ENCODE data around the gene TAS2R20. TPM values are rescaled to one million over a fixed set of nuclear protein-coding genes. Genes with fewer than 3 reads are reported as not detected.

The TAS2R20 gene
- total RNA-seq, 1 donor from 2014 or later = 2.4 TPM

- Mint-ChIP-seq H3K27me3 (no peaks in the 10 kb centered on the region), H3K4me1 (no peaks in the 10 kb centered on the region), H3K36me3 (ENCODE audit: low read depth) (no peaks in the 10 kb centered on the region), H3K4me3 (no peak overlapping the region), H3K27ac (no peak overlapping the region), H3K9me3 (no peaks in the 10 kb centered on the region)
- DNase-seq (no peak), ATAC-seq (ENCODE audit: low read depth) (no peak)
- POLR2A ChIA-PET = no interaction called here
- CTCF ChIA-PET = no interaction called here
- TF ChIP-seq, protein P1, sequence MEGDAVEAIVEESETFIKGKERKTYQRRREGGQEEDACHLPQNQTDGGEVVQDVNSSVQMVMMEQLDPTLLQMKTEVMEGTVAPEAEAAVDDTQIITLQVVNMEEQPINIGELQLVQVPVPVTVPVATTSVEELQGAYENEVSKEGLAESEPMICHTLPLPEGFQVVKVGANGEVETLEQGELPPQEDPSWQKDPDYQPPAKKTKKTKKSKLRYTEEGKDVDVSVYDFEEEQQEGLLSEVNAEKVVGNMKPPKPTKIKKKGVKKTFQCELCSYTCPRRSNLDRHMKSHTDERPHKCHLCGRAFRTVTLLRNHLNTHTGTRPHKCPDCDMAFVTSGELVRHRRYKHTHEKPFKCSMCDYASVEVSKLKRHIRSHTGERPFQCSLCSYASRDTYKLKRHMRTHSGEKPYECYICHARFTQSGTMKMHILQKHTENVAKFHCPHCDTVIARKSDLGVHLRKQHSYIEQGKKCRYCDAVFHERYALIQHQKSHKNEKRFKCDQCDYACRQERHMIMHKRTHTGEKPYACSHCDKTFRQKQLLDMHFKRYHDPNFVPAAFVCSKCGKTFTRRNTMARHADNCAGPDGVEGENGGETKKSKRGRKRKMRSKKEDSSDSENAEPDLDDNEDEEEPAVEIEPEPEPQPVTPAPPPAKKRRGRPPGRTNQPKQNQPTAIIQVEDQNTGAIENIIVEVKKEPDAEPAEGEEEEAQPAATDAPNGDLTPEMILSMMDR (IDR thresholded peaks at IDR 0.05) = no peak
- intact Hi-C loops (cut with micrococcal nuclease) = no loop called here
Observed at GRCh38 chr12:10982244-10982643, 15.9 kb downstream of the TAS2R20 start.

- intact Hi-C loops (cut with micrococcal nuclease) = no loop called here
- POLR2A ChIA-PET = no interaction called here
Observed at GRCh38 chr12:10974965-10975364, 23.1 kb downstream of the TAS2R20 start.

DNA sequence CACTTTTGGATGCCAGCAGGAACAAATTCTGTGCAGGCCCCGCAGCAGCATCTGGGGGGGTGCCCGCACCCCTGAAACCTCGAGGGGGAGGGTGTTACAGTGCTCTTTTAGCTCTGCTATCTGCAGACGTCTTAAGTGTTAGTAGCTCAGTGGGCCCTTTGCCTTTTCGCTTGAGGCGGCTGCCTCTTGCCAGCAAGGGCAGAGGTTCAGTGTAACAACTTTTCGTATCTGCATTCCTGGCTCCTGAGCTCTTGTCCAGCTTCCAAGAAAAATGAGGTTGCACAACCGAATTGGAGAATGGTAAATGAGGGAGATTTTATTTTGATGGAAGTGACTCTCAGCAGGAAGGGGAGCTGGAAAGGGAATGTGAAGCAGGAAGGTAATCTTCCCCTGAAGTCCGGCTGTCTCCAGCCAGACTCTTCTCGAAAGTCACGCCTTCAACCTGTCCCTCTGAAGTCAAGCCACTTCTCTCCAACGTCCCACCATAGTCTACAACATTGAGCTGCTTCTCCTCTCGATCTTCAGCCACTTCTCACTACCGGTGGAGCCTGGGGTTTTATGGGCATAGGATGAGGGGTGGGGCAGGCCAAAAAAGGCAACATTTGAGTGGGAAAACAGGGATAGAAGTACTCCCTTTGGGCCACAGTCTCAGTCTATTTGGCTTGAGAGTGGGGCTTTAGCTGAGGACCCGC, 29.2 kb downstream of the TAS2R20 start:
- Mint-ChIP-seq H3K27me3 (no peaks in the 10 kb centered on the region), H3K4me3 (no peak overlapping the region), H3K9me3 (no peaks in the 10 kb centered on the region), H3K27ac (no peak overlapping the region), H3K36me3 (ENCODE audit: low read depth) (no peaks in the 10 kb centered on the region), H3K4me1 (peaks cover 2% of the 10 kb centered on the region)
- ChIA-PET CTCF (no interaction called here), POLR2A (interaction anchor here (0.6 kb wide), 1 partner anchor 202 kb away, joined by 3 read pairs; no protein-coding TSS in a partner anchor)
- DNase-seq (no peak), ATAC-seq (ENCODE audit: low read depth) (no peak)
- intact Hi-C loops (cut with micrococcal nuclease) = no loop called here
- TF ChIP-seq, protein P1 (IDR thresholded peaks at IDR 0.05) = no peak

More at GRCh38 chr12:10974965-10975364, 23.1 kb downstream of the TAS2R20 start:
- no peak for DNase-seq
- TF ChIP-seq, protein P1 (IDR thresholded peaks at IDR 0.05) = no peak
- no peak overlapping the region for H3K4me3 Mint-ChIP-seq
- H3K27me3 Mint-ChIP-seq = no peaks in the 10 kb centered on the region
- no peaks in the 10 kb centered on the region for H3K4me1 Mint-ChIP-seq
- H3K36me3 Mint-ChIP-seq (ENCODE audit: low read depth) = no peaks in the 10 kb centered on the region
- ATAC-seq (ENCODE audit: low read depth) = no peak
- H3K27ac Mint-ChIP-seq = no peak overlapping the region
- no peaks in the 10 kb centered on the region for H3K9me3 Mint-ChIP-seq
- CTCF ChIA-PET = no interaction called here

DNA sequence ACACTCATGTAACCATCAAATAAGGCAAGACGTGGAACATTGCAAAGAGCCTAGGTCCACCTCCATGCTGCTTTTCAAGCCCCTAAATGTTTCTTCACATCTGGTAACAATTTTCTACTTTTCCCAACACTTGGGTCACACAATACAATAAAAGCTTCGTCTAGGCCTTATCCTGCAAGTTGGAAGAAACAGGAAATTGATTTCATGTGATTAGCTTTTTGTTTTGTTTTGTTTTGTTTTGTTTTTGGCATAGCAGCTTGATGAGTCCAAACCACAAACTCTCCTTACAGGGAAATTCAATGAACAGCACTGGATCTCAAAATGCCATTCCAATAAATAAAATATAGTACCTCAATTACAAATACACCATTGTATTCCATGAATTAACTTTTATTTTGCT, 30.7 kb downstream of the TAS2R20 start:
- H3K27ac Mint-ChIP-seq = no peak overlapping the region

GRCh38 chr12:10966314-10966713, 31.8 kb downstream of the TAS2R20 start:
- Mint-ChIP-seq H3K4me3 (no peak overlapping the region), H3K36me3 (ENCODE audit: low read depth) (no peaks in the 10 kb centered on the region), H3K27ac (no peak overlapping the region), H3K9me3 (no peaks in the 10 kb centered on the region), H3K4me1 (peaks cover 4% of the 10 kb centered on the region), H3K27me3 (no peaks in the 10 kb centered on the region)
- CTCF ChIA-PET = no interaction called here
- ATAC-seq (ENCODE audit: low read depth) (no peak), DNase-seq (no peak)
- POLR2A ChIA-PET = no interaction called here
- TF ChIP-seq, protein P1 (IDR thresholded peaks at IDR 0.05) = no peak
- intact Hi-C loops (cut with micrococcal nuclease) = no loop called here

More for the DNA sequence above, 30.7 kb downstream of the TAS2R20 start:
- H3K36me3 Mint-ChIP-seq (ENCODE audit: low read depth) = no peaks in the 10 kb centered on the region
- TF ChIP-seq, protein P1 (IDR thresholded peaks at IDR 0.05) = no peak
- no peak for ATAC-seq (ENCODE audit: low read depth)
- no peak for DNase-seq
- CTCF ChIA-PET = no interaction called here
- intact Hi-C loops (cut with micrococcal nuclease) = no loop called here
- POLR2A ChIA-PET = no interaction called here
- H3K9me3 Mint-ChIP-seq = no peaks in the 10 kb centered on the region
- no peaks in the 10 kb centered on the region for H3K27me3 Mint-ChIP-seq
- H3K4me1 Mint-ChIP-seq = peaks cover 2% of the 10 kb centered on the region
- no peak overlapping the region for H3K4me3 Mint-ChIP-seq
